K562 (cell line): Measurements from ENCODE around the gene WDR90. TPM values are rescaled to one million over a fixed set of nuclear protein-coding genes. Genes with fewer than 3 reads are reported as not detected.

ENCODE experiments used
- CBX3 ChIP-seq, 2 experiments: IDR thresholded peaks; 1 replicate in 1 of 2; 2 replicates in 1 of 2; pipeline ENCODE4 v1.6.1; 2012; ENCODE audit warnings: inconsistent platforms in 2 of 2, low read length in 2 of 2, borderline replicate concordance in 1 of 2, control low read depth in 1 of 2
- ETV5 ChIP-seq: sonication (generic); formaldehyde crosslinking; IDR thresholded peaks from 2 replicates; pipeline ENCODE4 v1.4.0; 2020; ENCODE audit warnings: low read depth, mild to moderate bottlenecking, missing genetic modification reagents
- KLF6 ChIP-seq: fragments of 250-450 bp; sonication (Bioruptor Pico); IDR thresholded peaks from 2 replicates; pipeline ENCODE4 v1.4.0; 2020; ENCODE audit warnings: mild to moderate bottlenecking, moderate library complexity, borderline replicate concordance
- NR2C1 ChIP-seq, 2 experiments: fragments of 450-650 bp; IDR thresholded peaks; 2 replicates each; pipeline ENCODE4 v1.6.1; 2017; ENCODE audit warnings: mild to moderate bottlenecking in 2 of 2, antibody characterized with exemption in 1 of 2, inconsistent platforms in 1 of 2, missing compliant biosample characterization in 1 of 2, missing genetic modification characterization in 1 of 2
- NR2C2 ChIP-seq, 2 experiments: fragments of 200-800 bp in 1 of 2; sonication (Bioruptor generic) in 1 of 2; sonication (generic) in 1 of 2; formaldehyde crosslinking in 1 of 2; IDR thresholded peaks; 2 replicates each; pipeline versions ENCODE4 v1.6.1 to v1.8.0; 2016 to 2022; ENCODE audit warnings: mild to moderate bottlenecking in 1 of 2, missing compliant biosample characterization in 1 of 2, missing genetic modification characterization in 1 of 2, missing genetic modification reagents in 1 of 2
- POLR2AphosphoS5 ChIP-seq: IDR thresholded peaks from 2 replicates; pipeline ENCODE4 v1.6.1; 2011; ENCODE audit warnings: mild to moderate bottlenecking, low read depth, low read length, moderate library complexity; ENCODE audit not compliant: control insufficient read depth, insufficient read depth
- RBM14 ChIP-seq: fragments of 200-400 bp; formaldehyde crosslinking; IDR thresholded peaks from 2 replicates; pipeline ENCODE4 v1.6.1; 2018; ENCODE audit warnings: low read depth, mild to moderate bottlenecking, low read length, moderate library complexity, borderline replicate concordance; ENCODE audit not compliant: insufficient read depth
- ZNF143 ChIP-seq: sonication (generic); formaldehyde crosslinking; IDR thresholded peaks from 2 replicates; pipeline ENCODE4 v1.9.0; 2022; ENCODE audit warnings: mild to moderate bottlenecking, missing genetic modification reagents
- ZNF282 ChIP-seq: sonication (generic); formaldehyde crosslinking; IDR thresholded peaks from 2 replicates; pipeline ENCODE4 v1.8.1; 2023; ENCODE audit warnings: missing genetic modification reagents
- ZSCAN29 ChIP-seq: fragments of 450-650 bp; IDR thresholded peaks from 2 replicates; pipeline ENCODE4 v1.6.1; 2017
- polyA plus RNA-seq, 8 experiments: library from polyadenylated mRNA; depleted of rRNA in 4 of 8; stranded (reverse) in 5 of 8; unstranded in 3 of 8; fragments of >200 nt; fragmentation: Nextera tagmentation in 2 of 8; fragmentation: Illumina TruSeq in 1 of 8; extraction: Ambion mirVana in 2 of 8; extraction: Trizol in 1 of 8; gene quantifications; 2 replicates each; pipeline versions ENCODE4 v1.2.1 to v1.2.3, GENCODE V29; 2011 to 2014; ENCODE audit warnings: inconsistent platforms in 1 of 8, missing spikeins in 1 of 8
- total RNA-seq, 7 experiments: library from RNA; depleted of rRNA in 6 of 7; stranded (reverse); fragments of >200 nt in 6 of 7; fragmentation: Illumina TruSeq in 2 of 7; extraction: Trizol in 2 of 7; gene quantifications; 2 replicates each; pipeline versions ENCODE4 v1.2.1 to v1.2.3, GENCODE V29; 2011 to 2021; ENCODE audit warnings: low replicate concordance in 1 of 7
- TF ChIP-seq, protein P1 (sequence below): fragments of 450-650 bp; IDR thresholded peaks from one replicate; pipeline ENCODE4 v1.6.1; 2018; ENCODE audit warnings: mild to moderate bottlenecking, moderate library complexity; ENCODE audit not compliant: partially characterized antibody
- TF ChIP-seq, protein P2 (sequence below), 2 experiments: fragments of 450-650 bp in 1 of 2; sonication (generic) in 1 of 2; formaldehyde crosslinking in 1 of 2; IDR thresholded peaks in 1 of 2; conservative IDR thresholded peaks in 1 of 2; 2 replicates each; pipeline versions ENCODE4 v1.6.1 to v1.8.1; 2016 to 2023; ENCODE audit warnings: mild to moderate bottlenecking in 2 of 2, moderate library complexity in 2 of 2, inconsistent platforms in 1 of 2, missing genetic modification reagents in 1 of 2
- TF ChIP-seq, protein P3 (sequence below): sonication (generic); formaldehyde crosslinking; IDR thresholded peaks from 2 replicates; pipeline ENCODE4 v1.4.0; 2020; ENCODE audit warnings: mild to moderate bottlenecking, missing genetic modification reagents
- TF ChIP-seq, protein P4 (sequence below): sonication (generic); formaldehyde crosslinking; IDR thresholded peaks from 2 replicates; pipeline ENCODE4 v1.8.0; 2022; ENCODE audit warnings: missing genetic modification reagents, mild to moderate bottlenecking, borderline replicate concordance
- TF ChIP-seq, protein P5 (sequence below): fragments of 150-350 bp; conservative IDR thresholded peaks from 2 replicates; pipeline ENCODE4 v1.6.1; 2014; ENCODE audit warnings: low read length

WDR90 gene
- total and polyA plus RNA-seq, 9 of the 15 experiments (the other 6 are each of a cell fraction or from before 2014, with no cell fraction given), result 0.44 to 12.6 (median 3.3) TPM

DNA sequence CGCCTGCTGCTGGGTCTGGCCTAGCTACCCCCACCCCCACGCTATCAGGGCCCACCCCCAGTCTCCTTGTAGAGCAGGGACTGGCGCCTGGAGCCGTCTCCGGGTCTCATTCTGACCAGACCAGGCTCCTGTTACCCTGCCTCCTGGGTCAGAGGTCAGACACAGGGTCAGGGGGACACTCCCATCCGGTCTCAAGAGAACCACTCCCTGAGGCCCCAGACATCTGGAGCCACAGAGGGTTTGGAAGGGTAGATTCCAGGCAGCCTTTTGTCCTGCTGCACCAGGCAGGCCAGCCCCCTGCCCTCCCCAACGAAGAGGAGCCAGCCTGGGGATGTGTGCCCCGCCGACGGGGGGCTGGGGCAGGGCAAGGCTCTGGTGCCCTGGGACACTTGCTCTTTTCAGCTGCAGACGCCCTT is 19.3 kb upstream of the WDR90 start (continued):
- TF ChIP-seq ZNF282 (CRISPR knock-in tag) (no peak), KLF6 (CRISPR knock-in tag) (no peak), POLR2AphosphoS5 (peak; percentile 21; the same call in 1 of the 2 replicates), NR2C2 (CRISPR knock-in tag; IDR thresholded peaks at IDR 0.05) (peak; percentile 26; the same call in 1 of the 2 replicates), NR2C2 (tag; IDR thresholded peaks at IDR 0.05) (peak; percentile 72), CBX3 (IDR thresholded peaks at IDR 0.05; ENCODE audit: borderline replicate concordance in 1 of 2, low read length in 2 of 2) (no peak), NR2C1 (IDR thresholded peaks at IDR 0.05) (peak; percentile 92), NR2C1 (tag; IDR thresholded peaks at IDR 0.05) (peak; percentile 94), RBM14 (no peak), ETV5 (peak; percentile 76), ZNF143 (no peak), ZSCAN29 (no peak)
- TF ChIP-seq, protein P1, sequence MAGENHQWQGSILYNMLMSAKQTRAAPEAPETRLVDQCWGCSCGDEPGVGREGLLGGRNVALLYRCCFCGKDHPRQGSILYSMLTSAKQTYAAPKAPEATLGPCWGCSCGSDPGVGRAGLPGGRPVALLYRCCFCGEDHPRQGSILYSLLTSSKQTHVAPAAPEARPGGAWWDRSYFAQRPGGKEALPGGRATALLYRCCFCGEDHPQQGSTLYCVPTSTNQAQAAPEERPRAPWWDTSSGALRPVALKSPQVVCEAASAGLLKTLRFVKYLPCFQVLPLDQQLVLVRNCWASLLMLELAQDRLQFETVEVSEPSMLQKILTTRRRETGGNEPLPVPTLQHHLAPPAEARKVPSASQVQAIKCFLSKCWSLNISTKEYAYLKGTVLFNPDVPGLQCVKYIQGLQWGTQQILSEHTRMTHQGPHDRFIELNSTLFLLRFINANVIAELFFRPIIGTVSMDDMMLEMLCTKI, result no peak
- TF ChIP-seq, protein P2, sequence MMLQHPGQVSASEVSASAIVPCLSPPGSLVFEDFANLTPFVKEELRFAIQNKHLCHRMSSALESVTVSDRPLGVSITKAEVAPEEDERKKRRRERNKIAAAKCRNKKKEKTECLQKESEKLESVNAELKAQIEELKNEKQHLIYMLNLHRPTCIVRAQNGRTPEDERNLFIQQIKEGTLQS (IDR thresholded peaks at IDR 0.05), result no peak
- TF ChIP-seq, protein P2 (CRISPR knock-in tag; conservative IDR thresholded peaks at IDR 0.05), result no peak
- TF ChIP-seq, protein P3, sequence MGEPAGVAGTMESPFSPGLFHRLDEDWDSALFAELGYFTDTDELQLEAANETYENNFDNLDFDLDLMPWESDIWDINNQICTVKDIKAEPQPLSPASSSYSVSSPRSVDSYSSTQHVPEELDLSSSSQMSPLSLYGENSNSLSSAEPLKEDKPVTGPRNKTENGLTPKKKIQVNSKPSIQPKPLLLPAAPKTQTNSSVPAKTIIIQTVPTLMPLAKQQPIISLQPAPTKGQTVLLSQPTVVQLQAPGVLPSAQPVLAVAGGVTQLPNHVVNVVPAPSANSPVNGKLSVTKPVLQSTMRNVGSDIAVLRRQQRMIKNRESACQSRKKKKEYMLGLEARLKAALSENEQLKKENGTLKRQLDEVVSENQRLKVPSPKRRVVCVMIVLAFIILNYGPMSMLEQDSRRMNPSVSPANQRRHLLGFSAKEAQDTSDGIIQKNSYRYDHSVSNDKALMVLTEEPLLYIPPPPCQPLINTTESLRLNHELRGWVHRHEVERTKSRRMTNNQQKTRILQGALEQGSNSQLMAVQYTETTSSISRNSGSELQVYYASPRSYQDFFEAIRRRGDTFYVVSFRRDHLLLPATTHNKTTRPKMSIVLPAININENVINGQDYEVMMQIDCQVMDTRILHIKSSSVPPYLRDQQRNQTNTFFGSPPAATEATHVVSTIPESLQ (CRISPR knock-in tag), result 0 out of 2 replicates have a peak, but pooled peaks have one; percentile 33
- TF ChIP-seq, protein P4, sequence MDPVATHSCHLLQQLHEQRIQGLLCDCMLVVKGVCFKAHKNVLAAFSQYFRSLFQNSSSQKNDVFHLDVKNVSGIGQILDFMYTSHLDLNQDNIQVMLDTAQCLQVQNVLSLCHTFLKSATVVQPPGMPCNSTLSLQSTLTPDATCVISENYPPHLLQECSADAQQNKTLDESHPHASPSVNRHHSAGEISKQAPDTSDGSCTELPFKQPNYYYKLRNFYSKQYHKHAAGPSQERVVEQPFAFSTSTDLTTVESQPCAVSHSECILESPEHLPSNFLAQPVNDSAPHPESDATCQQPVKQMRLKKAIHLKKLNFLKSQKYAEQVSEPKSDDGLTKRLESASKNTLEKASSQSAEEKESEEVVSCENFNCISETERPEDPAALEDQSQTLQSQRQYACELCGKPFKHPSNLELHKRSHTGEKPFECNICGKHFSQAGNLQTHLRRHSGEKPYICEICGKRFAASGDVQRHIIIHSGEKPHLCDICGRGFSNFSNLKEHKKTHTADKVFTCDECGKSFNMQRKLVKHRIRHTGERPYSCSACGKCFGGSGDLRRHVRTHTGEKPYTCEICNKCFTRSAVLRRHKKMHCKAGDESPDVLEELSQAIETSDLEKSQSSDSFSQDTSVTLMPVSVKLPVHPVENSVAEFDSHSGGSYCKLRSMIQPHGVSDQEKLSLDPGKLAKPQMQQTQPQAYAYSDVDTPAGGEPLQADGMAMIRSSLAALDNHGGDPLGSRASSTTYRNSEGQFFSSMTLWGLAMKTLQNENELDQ (CRISPR knock-in tag), result no peak
- TF ChIP-seq, protein P5, sequence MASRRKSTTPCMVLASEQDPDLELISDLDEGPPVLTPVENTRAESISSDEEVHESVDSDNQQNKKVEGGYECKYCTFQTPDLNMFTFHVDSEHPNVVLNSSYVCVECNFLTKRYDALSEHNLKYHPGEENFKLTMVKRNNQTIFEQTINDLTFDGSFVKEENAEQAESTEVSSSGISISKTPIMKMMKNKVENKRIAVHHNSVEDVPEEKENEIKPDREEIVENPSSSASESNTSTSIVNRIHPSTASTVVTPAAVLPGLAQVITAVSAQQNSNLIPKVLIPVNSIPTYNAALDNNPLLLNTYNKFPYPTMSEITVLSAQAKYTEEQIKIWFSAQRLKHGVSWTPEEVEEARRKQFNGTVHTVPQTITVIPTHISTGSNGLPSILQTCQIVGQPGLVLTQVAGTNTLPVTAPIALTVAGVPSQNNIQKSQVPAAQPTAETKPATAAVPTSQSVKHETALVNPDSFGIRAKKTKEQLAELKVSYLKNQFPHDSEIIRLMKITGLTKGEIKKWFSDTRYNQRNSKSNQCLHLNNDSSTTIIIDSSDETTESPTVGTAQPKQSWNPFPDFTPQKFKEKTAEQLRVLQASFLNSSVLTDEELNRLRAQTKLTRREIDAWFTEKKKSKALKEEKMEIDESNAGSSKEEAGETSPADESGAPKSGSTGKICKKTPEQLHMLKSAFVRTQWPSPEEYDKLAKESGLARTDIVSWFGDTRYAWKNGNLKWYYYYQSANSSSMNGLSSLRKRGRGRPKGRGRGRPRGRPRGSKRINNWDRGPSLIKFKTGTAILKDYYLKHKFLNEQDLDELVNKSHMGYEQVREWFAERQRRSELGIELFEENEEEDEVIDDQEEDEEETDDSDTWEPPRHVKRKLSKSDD, result no peak
